Aorta (tissue), 5 donors: ENCODE measurements around the gene VAMP2. TPM values are rescaled to one million over a fixed set of nuclear protein-coding genes. Genes with fewer than 3 reads are reported as not detected.

Source experiments
- ATAC-seq: fragments of 200-7000 bp; cut with Tn5 transposase; one replicate; pipeline ENCODE4 v1.9.1; 2022; ENCODE audit warnings: moderate library complexity; ENCODE audit not compliant: low FRiP score
- DNase-seq, 2 donors: peaks; one replicate each; pipeline ENCODE4 v3.0.0-alpha.2; 2020
- H3K27ac ChIP-seq, 2 donors: one replicate each; pipeline ENCODE4 v1.5.1; 2013; ENCODE audit warnings: low read length in 2 of 2, mild to moderate bottlenecking in 2 of 2, moderate library complexity in 2 of 2, control low read depth in 1 of 2, inconsistent platforms in 1 of 2, low read depth in 1 of 2
- H3K27me3 ChIP-seq, 2 donors: one replicate each; pipeline ENCODE4 v1.6.1; 2013; ENCODE audit warnings: control low read depth in 1 of 2, low read length in 1 of 2, mild to moderate bottlenecking in 1 of 2, moderate library complexity in 1 of 2; ENCODE audit not compliant: insufficient read depth in 2 of 2, control insufficient read depth in 1 of 2
- H3K36me3 ChIP-seq, 2 donors: one replicate each; pipeline ENCODE4 v1.6.1; 2013; ENCODE audit warnings: control low read depth in 1 of 2, low read length in 1 of 2, mild to moderate bottlenecking in 1 of 2; ENCODE audit not compliant: insufficient read depth in 2 of 2, control insufficient read depth in 1 of 2
- H3K4me1 ChIP-seq, 2 donors: one replicate each; pipeline ENCODE4 v1.6.1; 2013; ENCODE audit warnings: low read length in 2 of 2, control low read depth in 1 of 2, mild to moderate bottlenecking in 1 of 2, moderate library complexity in 1 of 2; ENCODE audit not compliant: insufficient read depth in 2 of 2, control insufficient read depth in 1 of 2
- H3K4me3 ChIP-seq, 2 donors: one replicate each; pipeline ENCODE4 v1.5.1; 2013; ENCODE audit warnings: low read length in 2 of 2, control low read depth in 1 of 2, mild to moderate bottlenecking in 1 of 2
- H3K9me3 ChIP-seq: one replicate; pipeline ENCODE4 v1.6.1; 2013; ENCODE audit warnings: mild to moderate bottlenecking, low read length; ENCODE audit not compliant: control insufficient read depth
- WGBS, 2 donors: extraction: QIAGEN DNeasy Blood & Tissue Kit; methylation state at CpG; one replicate each; pipeline ENCODE4 v1.1.7; 2013; 5-methylcytosine and 5-hydroxymethylcytosine counted together
- intact Hi-C, 2 donors: fragments of 100-400 bp; cut with DNase I; formaldehyde crosslinking; loops; one replicate each; pipeline versions ENCODE4 v1.14.2 to v1.15.0; 2022
- microRNA-seq, 2 donors: library from miRNA; unstranded; fragments of <30 nt; microRNA quantifications; one replicate each; pipeline ENCODE4 v1.2.0, GENCODE V29; 2020
- polyA plus RNA-seq, 2 donors: library from polyadenylated mRNA; stranded (reverse); fragments of 200-250 nt; gene quantifications; one replicate each; pipeline ENCODE4 v1.2.3, GENCODE V29; 2013
- total RNA-seq, 2 donors: library from RNA; stranded (reverse); fragmentation: NEBNext Ultra II Directional; extraction: Animal tissue kit (Norgen Biotek cat#: 25700); gene quantifications; one replicate each; pipeline ENCODE4 v1.2.1, GENCODE V29; 2021
- donor health status: healthy with polysubstance abuse.
- donor health status: Bipolar disorder and iron deficiency.
- donor health status: DM: no; HTN: no; CAD: no.
- donor health status: DM: no; HTN: no; CAD: no.
- donor health status: DM: yes; HTN: yes; CAD: no.

VAMP2 gene
- total and polyA plus RNA-seq, 4 donors, result 59.7 to 105 (median 77.1) TPM

- Histone ChIP-seq H3K27me3 (peaks cover 0 to 4% of the 10 kb centered on the region in 2 donors), H3K9me3 (no peaks in the 10 kb centered on the region), H3K27ac (no peak overlapping the region), H3K36me3 (no peaks in the 10 kb centered on the region), H3K4me3 (no peak overlapping the region), H3K4me1 (no peaks in the 10 kb centered on the region)
- DNase-seq (peak; percentile 69 to 86), ATAC-seq (peak; percentile 69)
- 8 to 9% methylated on average over 58 to 63 of the region's 63 CpGs for WGBS, 2 donors
- intact Hi-C loops, result loop anchor here in 1 of 2 donors (10.0 kb wide), 1 partner anchor 45 kb away; no protein-coding TSS in a partner anchor
Measured at GRCh38 chr17:8109661-8110455, 52.9 kb downstream of the VAMP2 start.

Small RNA genes lying within 50 kb of the gene (microRNA-seq; reads per million reads assigned to microRNA genes)
- gene MIR4521 (7.0 to 78.1 reads per million in 2 donors), gene MIR6883 (0 to 3.0 reads per million in 2 donors)

Other genes with a start within 250 kb of the VAMP2 start
- 1 to 10 TPM; 1.9 to 3.0 TPM for gene RNF227, start 246.7 kb downstream of the VAMP2 start, total RNA-seq
- gene RNF227, start 246.7 kb downstream of the VAMP2 start, polyA plus RNA-seq, result 1 to 10 TPM in 1 of 2 donors, under 1 TPM in 1; 0.50 to 1.9 TPM
- 1 to 10 TPM in 1 of 2 donors, under 1 TPM in 1; 0.62 to 1.9 TPM for gene KCNAB3, start 233.1 kb downstream of the VAMP2 start, total RNA-seq
- 1 to 10 TPM in 1 of 2 donors, under 1 TPM in 1; 0.38 to 1.2 TPM for gene KCNAB3, start 233.1 kb downstream of the VAMP2 start, polyA plus RNA-seq
- gene TRAPPC1, start 231.0 kb downstream of the VAMP2 start, total RNA-seq, result 100 to 1,000 TPM in 1 of 2 donors, 10 to 100 TPM in 1; 70.3 to 101 TPM
- 100 to 1,000 TPM in 1 of 2 donors, 10 to 100 TPM in 1; 93.5 to 126 TPM for gene TRAPPC1, start 231.0 kb downstream of the VAMP2 start, polyA plus RNA-seq
- gene CNTROB, start 230.7 kb downstream of the VAMP2 start, total RNA-seq, result 10 to 100 TPM; 18.3 to 29.2 TPM
- gene CNTROB, start 230.7 kb downstream of the VAMP2 start, polyA plus RNA-seq, result 10 to 100 TPM in 1 of 2 donors, 1 to 10 TPM in 1; 6.0 to 39.1 TPM
- gene GUCY2D, start 160.3 kb downstream of the VAMP2 start, total RNA-seq, result not detected
- gene GUCY2D, start 160.3 kb downstream of the VAMP2 start, polyA plus RNA-seq, result not detected
- 1 to 10 TPM in 1 of 2 donors, under 1 TPM in 1; 0.15 to 1.0 TPM for gene ALOX15B, start 123.9 kb downstream of the VAMP2 start, total RNA-seq
- gene ALOX15B, start 123.9 kb downstream of the VAMP2 start, polyA plus RNA-seq, result 1 to 10 TPM in 1 of 2 donors, under 1 TPM in 1; 0.26 to 2.0 TPM
- not detected for gene ALOX12B, start 75.2 kb downstream of the VAMP2 start, total RNA-seq
- gene ALOX12B, start 75.2 kb downstream of the VAMP2 start, polyA plus RNA-seq, result under 1 TPM in 1 of 2 donors, not detected in 1; 0.25 TPM
- gene ALOXE3, start 44.4 kb downstream of the VAMP2 start, total RNA-seq, result not detected
- not detected for gene ALOXE3, start 44.4 kb downstream of the VAMP2 start, polyA plus RNA-seq
- under 1 TPM; 0.19 to 0.30 TPM for gene HES7, start 38.8 kb downstream of the VAMP2 start, total RNA-seq
- 1 to 10 TPM in 1 of 2 donors, not detected in 1; 1.6 TPM for gene HES7, start 38.8 kb downstream of the VAMP2 start, polyA plus RNA-seq
- gene PER1, start 10.5 kb downstream of the VAMP2 start, total RNA-seq, result 100 to 1,000 TPM; 100 to 297 TPM
- 100 to 1,000 TPM in 1 of 2 donors, 10 to 100 TPM in 1; 34.3 to 246 TPM for gene PER1, start 10.5 kb downstream of the VAMP2 start, polyA plus RNA-seq
- gene TMEM107, start 13.4 kb upstream of the VAMP2 start, total RNA-seq, result 10 to 100 TPM in 1 of 2 donors, 1 to 10 TPM in 1; 8.9 to 12.3 TPM
- 10 to 100 TPM in 1 of 2 donors, 1 to 10 TPM in 1; 9.9 to 20.9 TPM for gene TMEM107, start 13.4 kb upstream of the VAMP2 start, polyA plus RNA-seq
- 1 to 10 TPM; 5.2 to 8.0 TPM for gene BORCS6, start 27.2 kb upstream of the VAMP2 start, total RNA-seq
- gene BORCS6, start 27.2 kb upstream of the VAMP2 start, polyA plus RNA-seq, result 1 to 10 TPM; 6.4 to 9.4 TPM
- 1 to 10 TPM in 1 of 2 donors, under 1 TPM in 1; 0.81 to 3.1 TPM for gene AURKB, start 47.6 kb upstream of the VAMP2 start, total RNA-seq
- gene AURKB, start 47.6 kb upstream of the VAMP2 start, polyA plus RNA-seq, result not detected
- gene CTC1, start 85.1 kb upstream of the VAMP2 start, total RNA-seq, result 10 to 100 TPM; 43.3 to 59.2 TPM
- gene CTC1, start 85.1 kb upstream of the VAMP2 start, polyA plus RNA-seq, result 10 to 100 TPM in 1 of 2 donors, 1 to 10 TPM in 1; 4.6 to 36.4 TPM
- gene PFAS, start 86.3 kb upstream of the VAMP2 start, total RNA-seq, result 10 to 100 TPM; 21.3 to 25.4 TPM
- 1 to 10 TPM; 1.4 to 8.3 TPM for gene PFAS, start 86.3 kb upstream of the VAMP2 start, polyA plus RNA-seq
- 10 to 100 TPM; 20.3 to 21.7 TPM for gene RANGRF, start 125.7 kb upstream of the VAMP2 start, total RNA-seq
- 10 to 100 TPM; 28.7 to 53.7 TPM for gene RANGRF, start 125.7 kb upstream of the VAMP2 start, polyA plus RNA-seq
- gene SLC25A35, start 132.5 kb upstream of the VAMP2 start, total RNA-seq, result 1 to 10 TPM; 3.0 to 4.8 TPM
- 1 to 10 TPM; 1.0 to 6.6 TPM for gene SLC25A35, start 132.5 kb upstream of the VAMP2 start, polyA plus RNA-seq
- 10 to 100 TPM; 18.6 to 36.5 TPM for gene ARHGEF15, start 147.3 kb upstream of the VAMP2 start, total RNA-seq
- gene ARHGEF15, start 147.3 kb upstream of the VAMP2 start, polyA plus RNA-seq, result 1 to 10 TPM in 1 of 2 donors, under 1 TPM in 1; 0.75 to 2.1 TPM
- not detected for gene ODF4, start 176.9 kb upstream of the VAMP2 start, total RNA-seq
- not detected for gene ODF4, start 176.9 kb upstream of the VAMP2 start, polyA plus RNA-seq
- gene RPL26, start 220.2 kb upstream of the VAMP2 start, total RNA-seq, result 1,000 to 10,000 TPM; 1,055 to 1,238 TPM
- 1,000 to 10,000 TPM; 3,230 to 6,952 TPM for gene RPL26, start 220.2 kb upstream of the VAMP2 start, polyA plus RNA-seq
- not detected for gene RNF222, start 234.9 kb upstream of the VAMP2 start, total RNA-seq
- not detected for gene RNF222, start 234.9 kb upstream of the VAMP2 start, polyA plus RNA-seq